ENCODE data around the gene ARHGAP18. TPM values are rescaled to one million over a fixed set of nuclear protein-coding genes. Genes with fewer than 3 reads are reported as not detected.

The ARHGAP18 gene
- total and polyA plus RNA-seq, 2 experiments from 2014 or later: 4.3 to 5.0 TPM

DNA sequence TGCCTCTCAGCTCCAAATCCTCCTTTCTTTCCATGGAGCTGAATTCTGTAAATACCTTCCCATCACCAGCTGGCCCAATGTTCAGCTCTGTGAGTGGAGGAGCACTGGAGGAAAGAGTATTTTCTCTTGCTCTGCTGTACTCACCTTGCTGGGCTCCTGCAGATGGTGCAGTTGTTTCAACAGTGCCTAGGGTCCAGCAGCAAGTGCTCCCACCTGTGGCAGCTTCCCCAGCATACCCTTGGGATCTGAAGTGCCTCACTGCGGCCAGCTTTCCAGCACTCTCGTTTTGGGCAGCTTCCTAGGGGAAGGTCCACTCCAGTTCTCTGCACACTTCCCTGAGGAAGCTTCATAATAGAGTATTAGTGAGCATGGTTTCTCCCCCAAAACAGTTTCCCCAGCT lies 170.9 kb downstream of the ARHGAP18 start:
- H3K4me3 Mint-ChIP-seq: no peak overlapping the region
- H3K4me1 ChIP-seq (ENCODE audit: insufficient read depth): no peaks in the 10 kb centered on the region
- H3K79me2 ChIP-seq (replicated peaks; ENCODE audit: insufficient read depth): no peaks in the 10 kb centered on the region
- H4K20me1 ChIP-seq (replicated peaks; ENCODE audit: insufficient read depth): no peaks in the 10 kb centered on the region
- peak overlapping the region; percentile 57; the same call in 1 of the 2 replicates for H2AFZ ChIP-seq
- no peaks in the 10 kb centered on the region for H3K36me3 ChIP-seq (ENCODE audit: insufficient read depth)
- no peak overlapping the region for H3K4me2 ChIP-seq
- H3F3A ChIP-seq (replicated peaks; ENCODE audit: low read depth): no peaks in the 10 kb centered on the region
- DNase-seq (ENCODE audit: low spot score): no peak
- no peaks in the 10 kb centered on the region for H3K9me3 Mint-ChIP-seq
- H3K27ac ChIP-seq (ENCODE audit: low read depth): no peak overlapping the region
- no peak overlapping the region for H3K4me3 ChIP-seq
- ATAC-seq: peak; percentile 23; the same call in 2 of the 3 replicates
- H3K27me3 ChIP-seq (ENCODE audit: insufficient read depth): no peaks in the 10 kb centered on the region
- no peak for TF ChIP-seq NANOG (IDR thresholded peaks at IDR 0.05; ENCODE audit: borderline replicate concordance)
- TF ChIP-seq STAT1 (IDR thresholded peaks at IDR 0.05; ENCODE audit: unreplicated experiment): no peak
- TF ChIP-seq ZNF331 (CRISPR knock-in tag; IDR thresholded peaks at IDR 0.05; ENCODE audit: low read depth): no peak
- TF ChIP-seq CREB1 (CRISPR knock-in tag; IDR thresholded peaks at IDR 0.05; ENCODE audit: low read depth): no peak
- TF ChIP-seq, protein P1, sequence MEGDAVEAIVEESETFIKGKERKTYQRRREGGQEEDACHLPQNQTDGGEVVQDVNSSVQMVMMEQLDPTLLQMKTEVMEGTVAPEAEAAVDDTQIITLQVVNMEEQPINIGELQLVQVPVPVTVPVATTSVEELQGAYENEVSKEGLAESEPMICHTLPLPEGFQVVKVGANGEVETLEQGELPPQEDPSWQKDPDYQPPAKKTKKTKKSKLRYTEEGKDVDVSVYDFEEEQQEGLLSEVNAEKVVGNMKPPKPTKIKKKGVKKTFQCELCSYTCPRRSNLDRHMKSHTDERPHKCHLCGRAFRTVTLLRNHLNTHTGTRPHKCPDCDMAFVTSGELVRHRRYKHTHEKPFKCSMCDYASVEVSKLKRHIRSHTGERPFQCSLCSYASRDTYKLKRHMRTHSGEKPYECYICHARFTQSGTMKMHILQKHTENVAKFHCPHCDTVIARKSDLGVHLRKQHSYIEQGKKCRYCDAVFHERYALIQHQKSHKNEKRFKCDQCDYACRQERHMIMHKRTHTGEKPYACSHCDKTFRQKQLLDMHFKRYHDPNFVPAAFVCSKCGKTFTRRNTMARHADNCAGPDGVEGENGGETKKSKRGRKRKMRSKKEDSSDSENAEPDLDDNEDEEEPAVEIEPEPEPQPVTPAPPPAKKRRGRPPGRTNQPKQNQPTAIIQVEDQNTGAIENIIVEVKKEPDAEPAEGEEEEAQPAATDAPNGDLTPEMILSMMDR (conservative IDR thresholded peaks at IDR 0.05; ENCODE audit: low read depth in 2 of 2): 0 out of 4 replicates have a peak, but pooled peaks of 1 of the 2 experiments have one; percentile 14
- TF ChIP-seq POLR2AphosphoS5 (IDR thresholded peaks at IDR 0.05; ENCODE audit: low read depth): no peak
- no peak for TF ChIP-seq EZH2phosphoT487 (IDR thresholded peaks at IDR 0.05; ENCODE audit: unreplicated experiment)
- TF ChIP-seq ZNF114 (CRISPR knock-in tag; IDR thresholded peaks at IDR 0.05): no peak
- H3K27ac Mint-ChIP-seq: no peak overlapping the region
- no peaks in the 10 kb centered on the region for H3K36me3 Mint-ChIP-seq (ENCODE audit: low read depth)
- H3K27me3 Mint-ChIP-seq (ENCODE audit: insufficient read depth, low read depth, poor library complexity): no peaks in the 10 kb centered on the region
- no peaks in the 10 kb centered on the region for H3K9me2 ChIP-seq (ENCODE audit: insufficient read depth)
- peaks cover 3% of the 10 kb centered on the region; the same call in 2 of the 3 replicates for H3K4me1 Mint-ChIP-seq

GRCh38 chr6:129536271-129536670 lies 173.7 kb downstream of the ARHGAP18 start:
- Mint-ChIP-seq H3K36me3 (ENCODE audit: low read depth) (no peaks in the 10 kb centered on the region), H3K4me3 (no peak overlapping the region), H3K27me3 (ENCODE audit: insufficient read depth, low read depth, poor library complexity) (no peaks in the 10 kb centered on the region), H3K9me3 (no peaks in the 10 kb centered on the region), H3K4me1 (peaks cover 3% of the 10 kb centered on the region; the same call in 2 of the 3 replicates), H3K27ac (no peak overlapping the region)
- no peak overlapping the region for H3K4me3 ChIP-seq
- no peaks in the 10 kb centered on the region for H4K20me1 ChIP-seq (replicated peaks; ENCODE audit: insufficient read depth)
- no peak overlapping the region for H3K27ac ChIP-seq (ENCODE audit: low read depth)
- H3K79me2 ChIP-seq (replicated peaks; ENCODE audit: insufficient read depth): no peaks in the 10 kb centered on the region
- H3K9me2 ChIP-seq (ENCODE audit: insufficient read depth): no peaks in the 10 kb centered on the region
- ATAC-seq: no peak
- H3K4me2 ChIP-seq: no peak overlapping the region
- DNase-seq (ENCODE audit: low spot score): no peak
- no peaks in the 10 kb centered on the region for H3K27me3 ChIP-seq (ENCODE audit: insufficient read depth)
- H3K36me3 ChIP-seq (ENCODE audit: insufficient read depth): no peaks in the 10 kb centered on the region
- H3K4me1 ChIP-seq (ENCODE audit: insufficient read depth): no peaks in the 10 kb centered on the region
- 0 out of 2 replicates have a peak overlapping the region, but pooled peaks have one; percentile 60 for H2AFZ ChIP-seq
- no peaks in the 10 kb centered on the region for H3F3A ChIP-seq (replicated peaks; ENCODE audit: low read depth)
- no peak for TF ChIP-seq EZH2phosphoT487 (IDR thresholded peaks at IDR 0.05; ENCODE audit: unreplicated experiment)
- no peak for TF ChIP-seq STAT1 (IDR thresholded peaks at IDR 0.05; ENCODE audit: unreplicated experiment)
- TF ChIP-seq, protein P1 (conservative IDR thresholded peaks at IDR 0.05; ENCODE audit: low read depth in 2 of 2): no peak
- no peak for TF ChIP-seq NANOG (IDR thresholded peaks at IDR 0.05; ENCODE audit: borderline replicate concordance)
- TF ChIP-seq REST (IDR thresholded peaks at IDR 0.05; ENCODE audit: unreplicated experiment): no peak
- no peak for TF ChIP-seq CREB1 (CRISPR knock-in tag; IDR thresholded peaks at IDR 0.05; ENCODE audit: low read depth)
- no peak for TF ChIP-seq POLR2AphosphoS5 (IDR thresholded peaks at IDR 0.05; ENCODE audit: low read depth)
- no peak for TF ChIP-seq ETS1 (IDR thresholded peaks at IDR 0.05)
